ENCODE measurements around the gene MR1. TPM values are rescaled to one million over a fixed set of nuclear protein-coding genes. Genes with fewer than 3 reads are reported as not detected.

The MR1 gene
- total and polyA plus RNA-seq, 9 of the 15 experiments (the other 6 are each of a cell fraction or from before 2014, with no cell fraction given) = 9.7 to 21.7 (median 15.6) TPM

DNA sequence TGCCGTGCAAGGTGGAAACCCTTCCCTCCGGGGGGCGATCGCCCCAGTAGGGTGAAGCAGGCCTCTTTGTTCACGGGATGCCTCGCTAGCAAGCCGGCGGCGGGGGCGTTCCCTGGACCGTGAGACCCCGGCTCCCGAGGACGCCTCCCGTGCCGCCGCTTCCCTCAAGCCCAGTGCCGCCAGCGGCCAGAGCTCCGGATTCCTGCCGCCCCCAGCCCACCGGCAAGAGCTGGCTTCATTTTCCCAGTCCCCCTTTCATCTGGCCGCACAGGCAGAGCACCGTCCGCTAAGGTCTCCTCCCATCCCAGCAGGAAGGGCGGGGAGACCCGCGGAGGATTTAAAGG is 71.0 kb downstream of the MR1 start (continued):
- TF ChIP-seq, protein P1, sequence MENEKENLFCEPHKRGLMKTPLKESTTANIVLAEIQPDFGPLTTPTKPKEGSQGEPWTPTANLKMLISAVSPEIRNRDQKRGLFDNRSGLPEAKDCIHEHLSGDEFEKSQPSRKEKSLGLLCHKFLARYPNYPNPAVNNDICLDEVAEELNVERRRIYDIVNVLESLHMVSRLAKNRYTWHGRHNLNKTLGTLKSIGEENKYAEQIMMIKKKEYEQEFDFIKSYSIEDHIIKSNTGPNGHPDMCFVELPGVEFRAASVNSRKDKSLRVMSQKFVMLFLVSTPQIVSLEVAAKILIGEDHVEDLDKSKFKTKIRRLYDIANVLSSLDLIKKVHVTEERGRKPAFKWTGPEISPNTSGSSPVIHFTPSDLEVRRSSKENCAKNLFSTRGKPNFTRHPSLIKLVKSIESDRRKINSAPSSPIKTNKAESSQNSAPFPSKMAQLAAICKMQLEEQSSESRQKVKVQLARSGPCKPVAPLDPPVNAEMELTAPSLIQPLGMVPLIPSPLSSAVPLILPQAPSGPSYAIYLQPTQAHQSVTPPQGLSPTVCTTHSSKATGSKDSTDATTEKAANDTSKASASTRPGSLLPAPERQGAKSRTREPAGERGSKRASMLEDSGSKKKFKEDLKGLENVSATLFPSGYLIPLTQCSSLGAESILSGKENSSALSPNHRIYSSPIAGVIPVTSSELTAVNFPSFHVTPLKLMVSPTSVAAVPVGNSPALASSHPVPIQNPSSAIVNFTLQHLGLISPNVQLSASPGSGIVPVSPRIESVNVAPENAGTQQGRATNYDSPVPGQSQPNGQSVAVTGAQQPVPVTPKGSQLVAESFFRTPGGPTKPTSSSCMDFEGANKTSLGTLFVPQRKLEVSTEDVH (IDR thresholded peaks at IDR 0.05; ENCODE audit: low read depth, partially characterized antibody) = no peak
- TF ChIP-seq SMARCC2 (IDR thresholded peaks at IDR 0.05; ENCODE audit: low read depth) = peak; percentile 41; the same call in 1 of the 2 replicates
- TF ChIP-seq MIER1 (IDR thresholded peaks at IDR 0.05; ENCODE audit: low read depth) = 0 out of 2 replicates have a peak, but pooled peaks have one; percentile 60
- 0 out of 2 replicates have a peak, but pooled peaks have one; percentile 71 for TF ChIP-seq CBFB (CRISPR knock-in tag; IDR thresholded peaks at IDR 0.05)
- no peak for TF ChIP-seq RBM15 (IDR thresholded peaks at IDR 0.05; ENCODE audit: insufficient read depth, low read length)
- TF ChIP-seq SIN3A (IDR thresholded peaks at IDR 0.05; ENCODE audit: borderline replicate concordance in 2 of 2, control insufficient read depth in 1 of 2, low read depth in 2 of 2, low read length in 2 of 2) = peak in 1 of 2 experiments; percentile 69; a peak in 1 of 4 replicates
- no peak for TF ChIP-seq KHSRP (IDR thresholded peaks at IDR 0.05)
- TF ChIP-seq FUS (optimal IDR thresholded peaks at IDR 0.05; ENCODE audit: low read depth, low read length) = no peak
- no peak for TF ChIP-seq ZNF174 (CRISPR knock-in tag; IDR thresholded peaks at IDR 0.05)
- TF ChIP-seq SMAD1 (IDR thresholded peaks at IDR 0.05; ENCODE audit: low read depth, low read length, partially characterized antibody) = peak; percentile 6
- TF ChIP-seq HNRNPLL (IDR thresholded peaks at IDR 0.05; ENCODE audit: low read depth, low read length, poor library complexity, severe bottlenecking) = no peak
- TF ChIP-seq, protein P2, sequence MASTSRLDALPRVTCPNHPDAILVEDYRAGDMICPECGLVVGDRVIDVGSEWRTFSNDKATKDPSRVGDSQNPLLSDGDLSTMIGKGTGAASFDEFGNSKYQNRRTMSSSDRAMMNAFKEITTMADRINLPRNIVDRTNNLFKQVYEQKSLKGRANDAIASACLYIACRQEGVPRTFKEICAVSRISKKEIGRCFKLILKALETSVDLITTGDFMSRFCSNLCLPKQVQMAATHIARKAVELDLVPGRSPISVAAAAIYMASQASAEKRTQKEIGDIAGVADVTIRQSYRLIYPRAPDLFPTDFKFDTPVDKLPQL (IDR thresholded peaks at IDR 0.05; ENCODE audit: extremely low read depth, insufficient read length) = no peak
- TF ChIP-seq HDGF (IDR thresholded peaks at IDR 0.05) = no peak
- no peak for TF ChIP-seq MAFF (IDR thresholded peaks at IDR 0.05; ENCODE audit: low read length)
- no peak for TF ChIP-seq ZNF384 (IDR thresholded peaks at IDR 0.05; ENCODE audit: low read depth, low read length)
- peak in 1 of 2 experiments; percentile 54; a peak in 1 of 4 replicates for TF ChIP-seq HDAC1 (IDR thresholded peaks at IDR 0.05)
- TF ChIP-seq NCOA6 (IDR thresholded peaks at IDR 0.05) = no peak
- TF ChIP-seq, protein P3, sequence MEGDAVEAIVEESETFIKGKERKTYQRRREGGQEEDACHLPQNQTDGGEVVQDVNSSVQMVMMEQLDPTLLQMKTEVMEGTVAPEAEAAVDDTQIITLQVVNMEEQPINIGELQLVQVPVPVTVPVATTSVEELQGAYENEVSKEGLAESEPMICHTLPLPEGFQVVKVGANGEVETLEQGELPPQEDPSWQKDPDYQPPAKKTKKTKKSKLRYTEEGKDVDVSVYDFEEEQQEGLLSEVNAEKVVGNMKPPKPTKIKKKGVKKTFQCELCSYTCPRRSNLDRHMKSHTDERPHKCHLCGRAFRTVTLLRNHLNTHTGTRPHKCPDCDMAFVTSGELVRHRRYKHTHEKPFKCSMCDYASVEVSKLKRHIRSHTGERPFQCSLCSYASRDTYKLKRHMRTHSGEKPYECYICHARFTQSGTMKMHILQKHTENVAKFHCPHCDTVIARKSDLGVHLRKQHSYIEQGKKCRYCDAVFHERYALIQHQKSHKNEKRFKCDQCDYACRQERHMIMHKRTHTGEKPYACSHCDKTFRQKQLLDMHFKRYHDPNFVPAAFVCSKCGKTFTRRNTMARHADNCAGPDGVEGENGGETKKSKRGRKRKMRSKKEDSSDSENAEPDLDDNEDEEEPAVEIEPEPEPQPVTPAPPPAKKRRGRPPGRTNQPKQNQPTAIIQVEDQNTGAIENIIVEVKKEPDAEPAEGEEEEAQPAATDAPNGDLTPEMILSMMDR (IDR thresholded peaks at IDR 0.05 in 2 of 3, conservative IDR thresholded peaks at IDR 0.05 in 1 of 3; ENCODE audit: insufficient read depth in 2 of 3, low read depth in 1 of 3, low read length in 3 of 3) = peak in 2 of 3 experiments; percentile 36 to 49; a peak in 3 of 6 replicates
- TF ChIP-seq, protein P4, sequence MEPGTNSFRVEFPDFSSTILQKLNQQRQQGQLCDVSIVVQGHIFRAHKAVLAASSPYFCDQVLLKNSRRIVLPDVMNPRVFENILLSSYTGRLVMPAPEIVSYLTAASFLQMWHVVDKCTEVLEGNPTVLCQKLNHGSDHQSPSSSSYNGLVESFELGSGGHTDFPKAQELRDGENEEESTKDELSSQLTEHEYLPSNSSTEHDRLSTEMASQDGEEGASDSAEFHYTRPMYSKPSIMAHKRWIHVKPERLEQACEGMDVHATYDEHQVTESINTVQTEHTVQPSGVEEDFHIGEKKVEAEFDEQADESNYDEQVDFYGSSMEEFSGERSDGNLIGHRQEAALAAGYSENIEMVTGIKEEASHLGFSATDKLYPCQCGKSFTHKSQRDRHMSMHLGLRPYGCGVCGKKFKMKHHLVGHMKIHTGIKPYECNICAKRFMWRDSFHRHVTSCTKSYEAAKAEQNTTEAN (CRISPR knock-in tag; IDR thresholded peaks at IDR 0.05) = no peak
- TF ChIP-seq SMC3 (conservative IDR thresholded peaks at IDR 0.05; ENCODE audit: insufficient read depth, low read depth, low read length) = no peak
- TF ChIP-seq NELFE (IDR thresholded peaks at IDR 0.05; ENCODE audit: insufficient read depth, insufficient read length) = no peak
- TF ChIP-seq HOXB6 (CRISPR knock-in tag; IDR thresholded peaks at IDR 0.05; ENCODE audit: borderline replicate concordance) = no peak
- no peak for TF ChIP-seq BRCA1 (IDR thresholded peaks at IDR 0.05)
- no peak for TF ChIP-seq BRCA1 (CRISPR knock-in tag; IDR thresholded peaks at IDR 0.05)
- TF ChIP-seq JUNB (CRISPR knock-in tag; conservative IDR thresholded peaks at IDR 0.05) = no peak
